H9 (cell line): ENCODE data around the gene SERTAD1. TPM values are rescaled to one million over a fixed set of nuclear protein-coding genes. Genes with fewer than 3 reads are reported as not detected.

Source experiments
- DNase-seq: peaks from one replicate; pipeline ENCODE4 v3.0.0-alpha.2; 2017
- H2AFZ ChIP-seq: one replicate; pipeline ENCODE4 v1.6.1; 2013; ENCODE audit warnings: mild to moderate bottlenecking, low read length, control low read depth, moderate library complexity
- H2AK5ac ChIP-seq: 2 replicates; pipeline ENCODE4 v1.6.1; 2013; ENCODE audit warnings: low read length, control low read depth, mixed read lengths; ENCODE audit not compliant: insufficient read length
- H2BK120ac ChIP-seq: one replicate; pipeline ENCODE4 v1.6.1; 2013; ENCODE audit warnings: low read depth, mild to moderate bottlenecking, low read length, control low read depth, inconsistent platforms; ENCODE audit not compliant: poor library complexity, severe bottlenecking
- H2BK12ac ChIP-seq: 2 replicates; pipeline ENCODE4 v1.6.1; 2013; ENCODE audit warnings: low read length, control low read depth, mixed read lengths, low read depth; ENCODE audit not compliant: insufficient read length
- H2BK15ac ChIP-seq: 2 replicates; pipeline ENCODE4 v1.6.1; 2013; ENCODE audit warnings: low read depth, low read length, control low read depth
- H2BK20ac ChIP-seq: one replicate; pipeline ENCODE4 v1.6.1; 2013; ENCODE audit warnings: low read depth, mild to moderate bottlenecking, low read length, control low read depth, inconsistent platforms; ENCODE audit not compliant: poor library complexity, severe bottlenecking
- H2BK5ac ChIP-seq: 2 replicates; pipeline ENCODE4 v1.6.1; 2013; ENCODE audit warnings: low read length, control low read depth, mixed read lengths; ENCODE audit not compliant: insufficient read length
- H3K14ac ChIP-seq: 2 replicates; pipeline ENCODE4 v1.6.1; 2013; ENCODE audit warnings: low read length, control low read depth; ENCODE audit not compliant: insufficient read depth
- H3K18ac ChIP-seq: 2 replicates; pipeline ENCODE4 v1.6.1; 2013; ENCODE audit warnings: low read depth, mild to moderate bottlenecking, mixed read lengths, low read length, control low read depth; ENCODE audit not compliant: insufficient read length
- H3K23ac ChIP-seq: 2 replicates; pipeline ENCODE4 v1.6.1; 2013; ENCODE audit warnings: low read length, control low read depth, mixed read lengths, low read depth; ENCODE audit not compliant: insufficient read length
- H3K23me2 ChIP-seq: 2 replicates; pipeline ENCODE4 v1.6.1; 2013; ENCODE audit warnings: low read depth, mild to moderate bottlenecking, mixed read lengths, low read length, control low read depth; ENCODE audit not compliant: insufficient read length, poor library complexity, severe bottlenecking
- H3K27ac ChIP-seq: 2 replicates; pipeline ENCODE4 v1.5.1; 2013; ENCODE audit warnings: low read length, control low read depth, mixed read lengths, low read depth; ENCODE audit not compliant: insufficient read length
- H3K27me3 ChIP-seq: 2 replicates; pipeline ENCODE4 v1.6.1; 2013; ENCODE audit warnings: low read length, control low read depth, inconsistent platforms; ENCODE audit not compliant: insufficient read depth
- H3K4ac ChIP-seq: 2 replicates; pipeline ENCODE4 v1.6.1; 2013; ENCODE audit warnings: low read depth, mild to moderate bottlenecking, control low read depth, inconsistent platforms, low read length, moderate library complexity
- H3K4me1 ChIP-seq: 2 replicates; pipeline ENCODE4 v1.6.1; 2013; ENCODE audit warnings: low read length, control low read depth, inconsistent platforms; ENCODE audit not compliant: insufficient read depth
- H3K4me2 ChIP-seq: 2 replicates; pipeline ENCODE4 v1.6.1; 2013; ENCODE audit warnings: low read length, control low read depth, mixed read lengths; ENCODE audit not compliant: insufficient read length, insufficient read depth
- H3K56ac ChIP-seq: 2 replicates; pipeline ENCODE4 v1.6.1; 2013; ENCODE audit warnings: low read depth, mild to moderate bottlenecking, mixed read lengths, low read length, control low read depth; ENCODE audit not compliant: insufficient read length
- H3K79me1 ChIP-seq: 2 replicates; pipeline ENCODE4 v1.6.1; 2013; ENCODE audit warnings: low read depth, mild to moderate bottlenecking, moderate library complexity, low read length, control low read depth, inconsistent platforms; ENCODE audit not compliant: insufficient read depth, poor library complexity, severe bottlenecking
- H3K79me2 ChIP-seq: 2 replicates; pipeline ENCODE4 v1.6.1; 2013; ENCODE audit warnings: low read length, control low read depth, inconsistent platforms; ENCODE audit not compliant: insufficient read depth
- H3K9ac ChIP-seq: 2 replicates; pipeline ENCODE4 v1.6.1; 2013; ENCODE audit warnings: low read length, control low read depth, mixed read lengths; ENCODE audit not compliant: insufficient read length; ENCODE audit errors: extremely low read depth
- H3K9me3 ChIP-seq: one replicate; pipeline ENCODE4 v1.6.1; 2013; ENCODE audit warnings: low read depth, low read length, inconsistent platforms; ENCODE audit not compliant: control insufficient read depth
- H3T11ph ChIP-seq: one replicate; pipeline ENCODE4 v1.6.1; 2013; ENCODE audit warnings: mild to moderate bottlenecking, low read length, control low read depth, inconsistent platforms
- H4K20me1 ChIP-seq: one replicate; pipeline ENCODE4 v1.6.1; 2013; ENCODE audit not compliant: control insufficient read depth, insufficient read length, insufficient read depth
- H4K5ac ChIP-seq: 2 replicates; pipeline ENCODE4 v1.6.1; 2013; ENCODE audit warnings: low read depth, mild to moderate bottlenecking, mixed read lengths, low read length, control low read depth; ENCODE audit not compliant: insufficient read length
- H4K8ac ChIP-seq: replicated peaks from 2 replicates; pipeline ENCODE4 v1.6.1; 2013; ENCODE audit warnings: low read length, control low read depth, mixed read lengths, low read depth; ENCODE audit not compliant: insufficient read length
- H4K91ac ChIP-seq: 2 replicates; pipeline ENCODE4 v1.6.1; 2013; ENCODE audit warnings: low read depth, mild to moderate bottlenecking, moderate library complexity, mixed read lengths, low read length, control low read depth; ENCODE audit not compliant: insufficient read length
- H3K27ac Mint-ChIP-seq, 3 experiments: 2 replicates in 2 of 3; 3 replicates in 1 of 3; pipeline ENCODE4 v1.8.0; 2020 to 2021; ENCODE audit warnings: mixed read lengths in 3 of 3, mild to moderate bottlenecking in 1 of 3, moderate library complexity in 1 of 3
- H3K27me3 Mint-ChIP-seq: 2 replicates; pipeline ENCODE4 v1.8.0; 2021; ENCODE audit warnings: low read depth, mild to moderate bottlenecking, moderate library complexity, mixed read lengths
- H3K36me3 Mint-ChIP-seq, 3 experiments: 2 replicates in 2 of 3; 3 replicates in 1 of 3; pipeline ENCODE4 v1.8.0; 2020 to 2021; ENCODE audit warnings: low read depth in 3 of 3, mixed read lengths in 3 of 3; ENCODE audit not compliant: insufficient read depth in 1 of 3
- H3K4me1 Mint-ChIP-seq, 2 experiments: 2 replicates each; pipeline ENCODE4 v1.8.0; 2020; ENCODE audit warnings: mixed read lengths in 2 of 2
- H3K4me3 Mint-ChIP-seq, 2 experiments: 2 replicates in 1 of 2; 3 replicates in 1 of 2; pipeline ENCODE4 v1.8.0; 2020 to 2021; ENCODE audit warnings: mild to moderate bottlenecking in 2 of 2, mixed read lengths in 2 of 2, moderate library complexity in 1 of 2
- H3K9me3 Mint-ChIP-seq, 2 experiments: 2 replicates in 1 of 2; 3 replicates in 1 of 2; pipeline ENCODE4 v1.8.0; 2020; ENCODE audit warnings: mild to moderate bottlenecking in 2 of 2, mixed read lengths in 2 of 2, moderate library complexity in 1 of 2
- CTCF ChIP-seq: fragments of 200-600 bp; sonication (generic); conservative IDR thresholded peaks from 3 replicates; pipeline ENCODE4 v1.8.0; 2021; ENCODE audit warnings: antibody characterized with exemption, mild to moderate bottlenecking
- WGBS: extraction: QIAGEN DNeasy Blood & Tissue Kit; methylation state at CpG from one replicate; pipeline ENCODE4 v1.1.7; 2013; ENCODE audit warnings: missing lambda C conversion rate, low lambda C conversion rate, mixed read lengths; ENCODE audit not compliant: insufficient read length; ENCODE audit errors: extremely low coverage; 5-methylcytosine and 5-hydroxymethylcytosine counted together
- total RNA-seq: library from RNA; stranded (reverse); gene quantifications from 2 replicates; pipeline ENCODE4 v1.2.1, GENCODE V29; 2021

SERTAD1 gene
- total RNA-seq, 1 experiment from 2014 or later, result 7.9 TPM

GRCh38 chr19:40414542-40415535 is 11.0 kb downstream of the SERTAD1 start:
- no peak overlapping the region for H3K27ac ChIP-seq
- Mint-ChIP-seq H3K27ac (no peak overlapping the region; a peak in 1 of 7 replicates), H3K9me3 (peaks cover 0 to 2% of the 10 kb centered on the region in 2 experiments; a peak in 1 of 5 replicates), H3K36me3 (no peaks in the 10 kb centered on the region), H3K27me3 (peaks cover 7% of the 10 kb centered on the region), H3K4me1 (peaks cover 23 to 49% of the 10 kb centered on the region in 2 experiments), H3K4me3 (no peak overlapping the region)
- H2BK12ac ChIP-seq, result no peak overlapping the region
- H2BK15ac ChIP-seq, result no peak overlapping the region
- no peak overlapping the region for H2AK5ac ChIP-seq
- H3T11ph ChIP-seq, result no peak overlapping the region
- H2AFZ ChIP-seq, result no peak overlapping the region
- H3K18ac ChIP-seq, result no peak overlapping the region
- no peak overlapping the region for H2BK5ac ChIP-seq
- no peaks in the 10 kb centered on the region for H3K79me2 ChIP-seq
- H2BK120ac ChIP-seq, result no peak overlapping the region
- no peaks in the 10 kb centered on the region for H3K27me3 ChIP-seq
- no peaks in the 10 kb centered on the region for H3K23me2 ChIP-seq
- DNase-seq, result no peak
- no peak for TF ChIP-seq CTCF
- H3K4me2 ChIP-seq, result no peak overlapping the region
- H3K4ac ChIP-seq, result no peak overlapping the region; the same call in 1 of the 2 replicates
- H4K5ac ChIP-seq, result no peak overlapping the region
- H4K8ac ChIP-seq, result no peak overlapping the region
- no peak overlapping the region for H3K23ac ChIP-seq
- no peaks in the 10 kb centered on the region for H3K79me1 ChIP-seq
- H3K9me3 ChIP-seq, result no peaks in the 10 kb centered on the region
- H3K9ac ChIP-seq, result no peak overlapping the region
- H2BK20ac ChIP-seq, result no peak overlapping the region
- no peak overlapping the region for H4K91ac ChIP-seq
- H3K14ac ChIP-seq, result no peak overlapping the region
- no peaks in the 10 kb centered on the region for H4K20me1 ChIP-seq
- peaks cover 3% of the 10 kb centered on the region; the same call in 1 of the 2 replicates for H3K4me1 ChIP-seq
- WGBS, result no CpG with 5 or more reads among the region's 21 CpGs
- no peak overlapping the region for H3K56ac ChIP-seq
